BJ (cell line): ENCODE data around the gene KLHL29. TPM values are rescaled to one million over a fixed set of nuclear protein-coding genes. Genes with fewer than 3 reads are reported as not detected.

Experiments used
- CTCF ChIA-PET: fragments of 350-600 bp; formaldehyde crosslinking; extraction: SDS; loops from one replicate; lab custom pipeline; 2021; ENCODE audit warnings: antibody characterized with exemption, inconsistent platforms; lab: Yijun Ruan, JAX
- POLR2A ChIA-PET: fragments of 300-600 bp; sonication (Branson Sonifier 250); formaldehyde crosslinking; extraction: SDS; loops from one replicate; lab custom pipeline; 2021; ENCODE audit warnings: antibody characterized with exemption; lab: Charles Lee
- DNase-seq: peaks from one replicate; pipeline ENCODE4 v3.0.0-alpha.2; 2011; ENCODE audit warnings: low read depth
- H3K27me3 ChIP-seq: 2 replicates; pipeline ENCODE4 v1.6.0; 2011; ENCODE audit warnings: low read length; ENCODE audit not compliant: control insufficient read depth, insufficient read depth
- H3K36me3 ChIP-seq: 2 replicates; pipeline ENCODE4 v1.5.1; 2011; ENCODE audit warnings: low read length; ENCODE audit not compliant: control insufficient read depth, insufficient read depth
- H3K4me3 ChIP-seq: 2 replicates; pipeline ENCODE4 v1.5.1; 2011; ENCODE audit warnings: low read depth, mild to moderate bottlenecking, control low read depth, low read length
- CTCF ChIP-seq: IDR thresholded peaks from 2 replicates; pipeline ENCODE4 v1.5.1; 2011; ENCODE audit warnings: low read depth, mild to moderate bottlenecking, control low read depth, inconsistent platforms, low read length, moderate library complexity; ENCODE audit not compliant: insufficient read depth
- polyA plus RNA-seq: library from polyadenylated mRNA; depleted of rRNA; stranded (reverse); fragments of >200 nt; gene quantifications from 2 replicates; pipeline ENCODE4 v1.2.3, GENCODE V29; 2011

The KLHL29 gene
- polyA plus RNA-seq, 1 experiment: 10.0 TPM

GRCh38 chr2:23675506-23675905 lies 290.5 kb downstream of the KLHL29 start:
- CTCF ChIA-PET: no interaction called here
- no peaks in the 10 kb centered on the region for H3K27me3 ChIP-seq
- DNase-seq: no peak
- no peak overlapping the region for H3K4me3 ChIP-seq
- POLR2A ChIA-PET: no interaction called here
- TF ChIP-seq CTCF: no peak
- no peaks in the 10 kb centered on the region for H3K36me3 ChIP-seq

GRCh38 chr2:23677836-23678235 lies 292.9 kb downstream of the KLHL29 start:
- TF ChIP-seq CTCF: no peak

GRCh38 chr2:23679044-23679443 lies 294.1 kb downstream of the KLHL29 start:
- Histone ChIP-seq H3K36me3 (no peaks in the 10 kb centered on the region), H3K4me3 (no peak overlapping the region), H3K27me3 (no peaks in the 10 kb centered on the region)
- no peak for DNase-seq
- no peak for TF ChIP-seq CTCF
- ChIA-PET CTCF (no interaction called here), POLR2A (no interaction called here)

More at GRCh38 chr2:23677836-23678235, 292.9 kb downstream of the KLHL29 start:
- ChIA-PET POLR2A (no interaction called here), CTCF (no interaction called here)
- Histone ChIP-seq H3K27me3 (no peaks in the 10 kb centered on the region), H3K36me3 (no peaks in the 10 kb centered on the region), H3K4me3 (no peak overlapping the region)
- DNase-seq: no peak

GRCh38 chr2:23680951-23681350 lies 296.0 kb downstream of the KLHL29 start:
- H3K27me3 ChIP-seq: no peaks in the 10 kb centered on the region
- no peak for TF ChIP-seq CTCF

GRCh38 chr2:23681356-23682140 lies 296.6 kb downstream of the KLHL29 start:
- Histone ChIP-seq H3K36me3 (peaks cover 6% of the 10 kb centered on the region), H3K4me3 (no peak overlapping the region), H3K27me3 (no peaks in the 10 kb centered on the region)
- POLR2A ChIA-PET: no interaction called here
- CTCF ChIA-PET: no interaction called here
- no peak for DNase-seq
- no peak for TF ChIP-seq CTCF

More at GRCh38 chr2:23680951-23681350, 296.0 kb downstream of the KLHL29 start:
- H3K4me3 ChIP-seq: no peak overlapping the region
- no peak for DNase-seq
- POLR2A ChIA-PET: no interaction called here
- CTCF ChIA-PET: interaction anchor here (0.7 kb wide), 1 partner anchor 9 kb away, joined by 3 read pairs; no protein-coding TSS in a partner anchor
- H3K36me3 ChIP-seq: peaks cover 3% of the 10 kb centered on the region
